B cell (primary cell): ENCODE results near the gene PRSS50.

Experiments used
- EZH2 ChIP-seq: IDR thresholded peaks from 2 replicates; pipeline ENCODE4 v1.6.1; 2012; ENCODE audit warnings: borderline replicate concordance, low read depth, mild to moderate bottlenecking, moderate library complexity, low read length; ENCODE audit not compliant: insufficient read depth, poor library complexity, severe bottlenecking
- TF ChIP-seq, protein P1 (sequence below): fragments of 200-600 bp; IDR thresholded peaks from one replicate; pipeline ENCODE4 v1.8.0; 2022; ENCODE audit warnings: antibody characterized with exemption, mild to moderate bottlenecking

GRCh38 chr3:46684891-46685290, 32.8 kb downstream of the PRSS50 start:
- TF ChIP-seq, protein P1, sequence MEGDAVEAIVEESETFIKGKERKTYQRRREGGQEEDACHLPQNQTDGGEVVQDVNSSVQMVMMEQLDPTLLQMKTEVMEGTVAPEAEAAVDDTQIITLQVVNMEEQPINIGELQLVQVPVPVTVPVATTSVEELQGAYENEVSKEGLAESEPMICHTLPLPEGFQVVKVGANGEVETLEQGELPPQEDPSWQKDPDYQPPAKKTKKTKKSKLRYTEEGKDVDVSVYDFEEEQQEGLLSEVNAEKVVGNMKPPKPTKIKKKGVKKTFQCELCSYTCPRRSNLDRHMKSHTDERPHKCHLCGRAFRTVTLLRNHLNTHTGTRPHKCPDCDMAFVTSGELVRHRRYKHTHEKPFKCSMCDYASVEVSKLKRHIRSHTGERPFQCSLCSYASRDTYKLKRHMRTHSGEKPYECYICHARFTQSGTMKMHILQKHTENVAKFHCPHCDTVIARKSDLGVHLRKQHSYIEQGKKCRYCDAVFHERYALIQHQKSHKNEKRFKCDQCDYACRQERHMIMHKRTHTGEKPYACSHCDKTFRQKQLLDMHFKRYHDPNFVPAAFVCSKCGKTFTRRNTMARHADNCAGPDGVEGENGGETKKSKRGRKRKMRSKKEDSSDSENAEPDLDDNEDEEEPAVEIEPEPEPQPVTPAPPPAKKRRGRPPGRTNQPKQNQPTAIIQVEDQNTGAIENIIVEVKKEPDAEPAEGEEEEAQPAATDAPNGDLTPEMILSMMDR, result no peak
- TF ChIP-seq EZH2, result no peak
